Aorta (tissue), 5 donors: ENCODE results near the gene KRT84. TPM values are rescaled to one million over a fixed set of nuclear protein-coding genes. Genes with fewer than 3 reads are reported as not detected.
A peak's percentile ranks its signal among the peaks of the same experiment; 100 is the strongest.

ENCODE experiments used
- ATAC-seq: fragments of 200-7000 bp; cut with Tn5 transposase; one replicate; pipeline ENCODE4 v1.9.1; 2022; ENCODE audit warnings: moderate library complexity; ENCODE audit not compliant: low FRiP score
- DNase-seq, 2 donors: peaks; one replicate each; pipeline ENCODE4 v3.0.0-alpha.2; 2020
- H3K27ac ChIP-seq, 2 donors: one replicate each; pipeline ENCODE4 v1.5.1; 2013; ENCODE audit warnings: low read length in 2 of 2, mild to moderate bottlenecking in 2 of 2, moderate library complexity in 2 of 2, control low read depth in 1 of 2, inconsistent platforms in 1 of 2, low read depth in 1 of 2
- H3K27me3 ChIP-seq, 2 donors: one replicate each; pipeline ENCODE4 v1.6.1; 2013; ENCODE audit warnings: control low read depth in 1 of 2, low read length in 1 of 2, mild to moderate bottlenecking in 1 of 2, moderate library complexity in 1 of 2; ENCODE audit not compliant: insufficient read depth in 2 of 2, control insufficient read depth in 1 of 2
- H3K36me3 ChIP-seq, 2 donors: one replicate each; pipeline ENCODE4 v1.6.1; 2013; ENCODE audit warnings: control low read depth in 1 of 2, low read length in 1 of 2, mild to moderate bottlenecking in 1 of 2; ENCODE audit not compliant: insufficient read depth in 2 of 2, control insufficient read depth in 1 of 2
- H3K4me1 ChIP-seq, 2 donors: one replicate each; pipeline ENCODE4 v1.6.1; 2013; ENCODE audit warnings: low read length in 2 of 2, control low read depth in 1 of 2, mild to moderate bottlenecking in 1 of 2, moderate library complexity in 1 of 2; ENCODE audit not compliant: insufficient read depth in 2 of 2, control insufficient read depth in 1 of 2
- H3K4me3 ChIP-seq, 2 donors: one replicate each; pipeline ENCODE4 v1.5.1; 2013; ENCODE audit warnings: low read length in 2 of 2, control low read depth in 1 of 2, mild to moderate bottlenecking in 1 of 2
- H3K9me3 ChIP-seq: one replicate; pipeline ENCODE4 v1.6.1; 2013; ENCODE audit warnings: mild to moderate bottlenecking, low read length; ENCODE audit not compliant: control insufficient read depth
- WGBS, 2 donors: extraction: QIAGEN DNeasy Blood & Tissue Kit; methylation state at CpG; one replicate each; pipeline ENCODE4 v1.1.7; 2013; 5-methylcytosine and 5-hydroxymethylcytosine counted together
- intact Hi-C, 2 donors: fragments of 100-400 bp; cut with DNase I; formaldehyde crosslinking; loops; one replicate each; pipeline versions ENCODE4 v1.14.2 to v1.15.0; 2022
- polyA plus RNA-seq, 2 donors: library from polyadenylated mRNA; stranded (reverse); fragments of 200-250 nt; gene quantifications; one replicate each; pipeline ENCODE4 v1.2.3, GENCODE V29; 2013
- total RNA-seq, 2 donors: library from RNA; stranded (reverse); fragmentation: NEBNext Ultra II Directional; extraction: Animal tissue kit (Norgen Biotek cat#: 25700); gene quantifications; one replicate each; pipeline ENCODE4 v1.2.1, GENCODE V29; 2021
- donor health status: healthy with polysubstance abuse.
- donor health status: Bipolar disorder and iron deficiency.
- donor health status: DM: no; HTN: no; CAD: no.
- donor health status: DM: no; HTN: no; CAD: no.
- donor health status: DM: yes; HTN: yes; CAD: no.

KRT84 gene
- total and polyA plus RNA-seq, 4 donors: not detected

GRCh38 chr12:52369809-52370208 is 15.6 kb downstream of the KRT84 start:
- DNase-seq (peak in 1 of 2 donors; percentile 66), ATAC-seq (no peak)
- H3K4me3 ChIP-seq: no peak overlapping the region
- H3K27me3 ChIP-seq: no peaks in the 10 kb centered on the region
- no peak overlapping the region for H3K27ac ChIP-seq
- WGBS, 2 donors: 81 to 84% methylated on average over 6 of the region's 6 CpGs
- H3K9me3 ChIP-seq: no peaks in the 10 kb centered on the region
- intact Hi-C loops: loop anchor here (5.0 to 10.0 kb wide), 5 partner anchors 135 to 605 kb away; no protein-coding TSS in a partner anchor
- no peaks in the 10 kb centered on the region for H3K36me3 ChIP-seq
- H3K4me1 ChIP-seq: no peaks in the 10 kb centered on the region

GRCh38 chr12:52369211-52369610 is 16.2 kb downstream of the KRT84 start:
- H3K9me3 ChIP-seq: no peaks in the 10 kb centered on the region
- WGBS, 2 donors: 77 to 93% methylated on average over 3 of the region's 3 CpGs
- no peaks in the 10 kb centered on the region for H3K4me1 ChIP-seq
- no peaks in the 10 kb centered on the region for H3K36me3 ChIP-seq
- DNase-seq (no peak), ATAC-seq (no peak)
- H3K27me3 ChIP-seq: no peaks in the 10 kb centered on the region
- no peak overlapping the region for H3K4me3 ChIP-seq
- no peak overlapping the region for H3K27ac ChIP-seq
- intact Hi-C loops: no loop called here

- WGBS, 2 donors: 68 to 76% methylated on average over 3 of the region's 3 CpGs
- DNase-seq: no peak
- Histone ChIP-seq H3K36me3 (no peaks in the 10 kb centered on the region), H3K4me1 (no peaks in the 10 kb centered on the region), H3K9me3 (no peaks in the 10 kb centered on the region), H3K27me3 (no peaks in the 10 kb centered on the region), H3K4me3 (no peak overlapping the region), H3K27ac (no peak overlapping the region)
- no peak for ATAC-seq
- intact Hi-C loops: no loop called here
Observed at GRCh38 chr12:52368508-52368907, 16.9 kb downstream of the KRT84 start.

GRCh38 chr12:52367876-52368275 is 17.6 kb downstream of the KRT84 start:
- H3K4me1 ChIP-seq: no peaks in the 10 kb centered on the region
- DNase-seq (peak in 1 of 2 donors; percentile 17), ATAC-seq (no peak)
- H3K27me3 ChIP-seq: no peaks in the 10 kb centered on the region
- 90 to 91% methylated on average over 6 of the region's 6 CpGs for WGBS, 2 donors
- H3K4me3 ChIP-seq: no peak overlapping the region
- no peaks in the 10 kb centered on the region for H3K36me3 ChIP-seq
- H3K9me3 ChIP-seq: no peaks in the 10 kb centered on the region
- intact Hi-C loops: no loop called here
- no peak overlapping the region for H3K27ac ChIP-seq

- Histone ChIP-seq H3K27me3 (no peaks in the 10 kb centered on the region), H3K4me3 (no peak within 1 kb of the TSS), H3K4me1 (no peaks in the 10 kb centered on the region), H3K27ac (no peak within 1 kb of the TSS), H3K9me3 (no peaks in the 10 kb centered on the region), H3K36me3 (no peaks in the 10 kb centered on the region)
- WGBS, 2 donors: 86 to 87% methylated on average over 39 to 42 of the region's 42 CpGs
- ATAC-seq: no peak
- intact Hi-C loops: no loop called here
- peak in 1 of 2 donors; percentile 67 for DNase-seq
Observed at GRCh38 chr12:52366738-52367485, 18.5 kb downstream of the KRT84 start, which contains the start of gene KRT85. Gene KRT85, minus strand, starts transcription at chr12:52367481. Its CDS starts 76 bp downstream, at chr12:52367405.

- DNase-seq: peak in 1 of 2 donors; percentile 51
- no peaks in the 10 kb centered on the region for H3K9me3 ChIP-seq
- intact Hi-C loops: no loop called here
- WGBS, 2 donors: 84 to 91% methylated on average over 13 to 14 of the region's 14 CpGs
- no peak overlapping the region for H3K4me3 ChIP-seq
- no peaks in the 10 kb centered on the region for H3K4me1 ChIP-seq
- H3K27me3 ChIP-seq: no peaks in the 10 kb centered on the region
- no peaks in the 10 kb centered on the region for H3K36me3 ChIP-seq
- no peak overlapping the region for H3K27ac ChIP-seq
- ATAC-seq: no peak
Observed at GRCh38 chr12:52364901-52365489, 20.5 kb downstream of the KRT84 start.

GRCh38 chr12:52364061-52364460 is 21.4 kb downstream of the KRT84 start:
- DNase-seq (peak in 1 of 2 donors; percentile 36), ATAC-seq (no peak)
- H3K27ac ChIP-seq: no peak overlapping the region
- no peaks in the 10 kb centered on the region for H3K36me3 ChIP-seq
- H3K4me3 ChIP-seq: no peak overlapping the region
- intact Hi-C loops: no loop called here
- H3K4me1 ChIP-seq: no peaks in the 10 kb centered on the region
- H3K27me3 ChIP-seq: no peaks in the 10 kb centered on the region
- WGBS, 2 donors: 91 to 92% methylated on average over 7 of the region's 7 CpGs
- H3K9me3 ChIP-seq: no peaks in the 10 kb centered on the region

GRCh38 chr12:52363111-52363679 is 22.3 kb downstream of the KRT84 start:
- H3K4me3 ChIP-seq: no peak overlapping the region
- no peaks in the 10 kb centered on the region for H3K36me3 ChIP-seq
- 96% methylated on average over 12 of the region's 12 CpGs for WGBS, 2 donors
- intact Hi-C loops: no loop called here
- H3K4me1 ChIP-seq: no peaks in the 10 kb centered on the region
- no peak for ATAC-seq
- no peak overlapping the region for H3K27ac ChIP-seq
- H3K27me3 ChIP-seq: no peaks in the 10 kb centered on the region
- H3K9me3 ChIP-seq: no peaks in the 10 kb centered on the region
- no peak for DNase-seq
